Stimulated activated CD4-positive, alpha-beta T cell treated with anti-CD3 and anti-CD28 coated beads, Interleukin-1b, Interleukin-23, amount 100 ng/mL, for 4 hours (primary cell): ENCODE results near the gene PPP2R3A.

Source experiments
- DNase-seq, 2 donors: peaks; one replicate each; pipeline ENCODE4 v3.0.0-alpha.2; 2020; ENCODE audit warnings: low read depth in 2 of 2

PPP2R3A gene

DNA sequence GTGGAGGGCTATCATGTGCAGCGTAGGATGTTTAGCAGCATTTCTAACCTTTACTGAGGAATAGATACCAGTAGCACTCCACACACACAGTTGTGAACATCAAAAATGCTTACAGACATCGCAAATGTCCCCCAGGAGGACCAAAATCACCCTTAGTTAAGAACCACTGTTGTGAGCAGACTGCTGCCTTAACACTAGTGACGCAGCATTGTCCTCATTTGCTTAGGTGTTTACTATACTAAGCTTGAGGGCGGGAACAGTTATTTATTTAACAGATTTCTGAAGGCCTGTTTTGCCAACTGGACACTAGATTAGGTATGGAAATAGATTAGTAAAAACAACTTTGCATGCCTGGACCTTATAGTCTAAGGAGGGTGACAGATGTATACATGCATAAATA, 2.3 kb downstream of the PPP2R3A start:
- DNase-seq: no peak

GRCh38 chr3:135970506-135971116, 5.1 kb downstream of the PPP2R3A start:
- DNase-seq: no peak

DNA sequence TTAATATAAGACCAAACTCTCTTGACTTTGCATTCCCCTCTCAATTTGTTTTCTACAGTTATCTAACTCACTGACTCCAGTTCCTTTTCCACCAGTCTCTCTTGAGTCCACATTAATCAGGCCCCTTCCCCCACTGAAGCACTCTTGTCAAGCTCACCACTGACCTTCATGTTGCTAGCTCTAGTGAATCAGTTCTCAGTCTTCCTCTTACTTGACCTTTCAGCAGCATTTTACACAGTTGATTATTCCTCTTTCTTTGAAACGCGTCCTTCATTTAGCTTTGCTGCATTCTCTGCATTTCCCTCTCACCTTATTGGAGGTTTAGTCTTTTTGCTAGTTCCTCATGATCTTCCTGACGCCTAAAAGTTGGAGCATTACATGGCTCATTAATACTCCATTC, 8.3 kb downstream of the PPP2R3A start:
- DNase-seq: no peak

- no peak for DNase-seq
These were observed 9.5 kb downstream of the PPP2R3A start for GRCh38 chr3:135975053-135975452.

DNA sequence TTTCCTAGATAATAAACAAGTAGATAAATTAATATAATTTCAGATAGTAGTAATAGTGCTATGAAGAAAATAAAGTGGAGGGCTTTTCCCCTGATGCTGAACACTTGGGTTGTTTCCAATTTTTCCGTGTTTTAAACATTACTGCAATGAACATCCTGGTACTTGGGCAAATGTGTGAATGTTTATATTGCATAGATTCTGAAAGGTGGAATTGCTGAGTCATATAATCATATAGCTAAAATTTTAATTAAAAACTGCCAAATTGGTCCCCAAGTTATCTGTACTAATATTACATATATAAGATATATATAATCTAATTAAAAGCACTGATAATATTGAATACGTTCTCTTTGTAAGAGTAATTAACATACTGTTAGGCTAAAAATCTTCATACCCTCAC, 10.0 kb downstream of the PPP2R3A start:
- DNase-seq: no peak

- no peak for DNase-seq
These were observed 14.8 kb downstream of the PPP2R3A start for GRCh38 chr3:135980343-135980742.

DNA sequence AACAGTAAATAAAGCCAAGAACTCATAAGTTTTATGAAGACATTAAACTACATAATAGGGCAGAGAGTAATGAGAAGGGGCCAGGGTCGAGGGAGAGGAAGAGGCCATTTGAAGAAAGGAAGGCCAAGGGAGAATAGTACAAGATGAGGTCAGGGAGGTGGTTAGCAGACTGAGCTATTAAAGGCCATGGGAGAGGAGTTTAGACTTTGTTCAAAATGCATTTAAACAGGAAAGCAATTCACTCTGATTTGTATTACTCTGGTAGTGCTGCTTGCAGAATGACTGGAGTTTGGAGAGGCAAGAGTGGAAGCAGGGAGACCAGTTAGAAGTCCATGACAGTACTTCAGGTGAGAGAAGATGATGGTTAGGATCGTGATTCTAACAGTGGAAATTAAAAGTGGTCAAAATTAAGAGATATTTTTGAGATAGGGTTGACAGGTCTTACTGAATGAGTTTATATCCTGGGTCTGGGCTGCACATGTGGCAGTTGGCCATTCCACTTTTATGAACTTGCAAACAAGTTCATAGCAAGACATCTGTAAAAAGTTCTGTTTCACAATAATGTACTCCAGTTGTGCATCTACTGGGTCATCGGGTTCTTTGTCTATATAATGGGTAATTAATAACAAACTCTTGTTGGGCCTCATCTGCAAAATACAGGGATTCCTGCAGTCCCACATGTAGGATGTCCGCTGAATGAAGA, 16.3 kb downstream of the PPP2R3A start:
- no peak for DNase-seq

GRCh38 chr3:135982404-135982761, 16.9 kb downstream of the PPP2R3A start:
- DNase-seq: no peak

DNA sequence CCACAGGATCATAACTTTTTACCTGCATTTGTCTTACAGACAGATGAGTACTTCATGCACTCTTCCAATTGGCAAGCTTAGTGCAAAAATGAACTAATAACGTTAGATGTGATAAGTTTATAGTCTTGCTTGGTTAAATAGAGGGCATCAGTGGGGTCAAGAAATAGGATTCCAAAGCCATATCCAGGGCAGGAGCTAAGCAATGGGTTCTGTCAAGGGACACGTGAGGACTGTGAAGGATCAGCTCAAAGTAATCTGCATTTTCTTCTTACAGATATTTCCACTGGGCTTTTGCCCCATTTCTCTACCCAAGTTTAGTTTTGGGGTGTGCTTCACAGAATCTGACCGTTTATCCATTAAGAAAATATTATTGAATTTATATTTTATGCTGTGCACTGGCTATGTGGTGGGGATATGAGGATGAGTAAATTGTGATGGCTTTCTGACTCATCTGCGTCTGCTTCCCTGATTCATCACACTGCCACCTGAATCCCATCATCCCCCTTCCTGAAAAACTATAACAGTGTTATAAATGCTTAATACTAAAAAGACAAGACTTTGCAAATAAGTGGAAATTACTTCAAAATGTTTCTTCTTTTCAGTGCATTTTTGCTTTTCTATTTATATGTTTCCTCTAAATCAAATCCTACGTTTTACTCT, 17.5 kb downstream of the PPP2R3A start:
- DNase-seq: no peak

DNA sequence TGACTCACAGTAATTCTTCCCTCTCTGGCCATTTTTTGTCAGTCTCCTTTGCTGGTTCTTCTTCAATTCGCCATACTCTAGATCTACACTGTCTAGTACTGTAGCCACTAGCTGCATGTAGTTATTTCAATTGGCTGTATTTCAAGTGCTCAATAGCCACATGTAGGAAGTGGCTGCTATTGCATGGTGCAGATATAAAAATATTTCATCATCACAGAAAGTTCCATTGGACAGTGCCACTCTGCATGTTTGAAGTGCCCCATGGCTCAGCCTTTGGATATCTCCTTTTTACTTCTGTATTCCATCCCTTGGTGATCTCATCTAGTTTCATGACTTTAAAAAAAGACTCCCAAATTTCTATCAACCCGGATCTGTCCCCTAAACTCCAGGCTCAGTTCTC, 22.1 kb downstream of the PPP2R3A start:
- no peak for DNase-seq

- no peak for DNase-seq
These were observed 23.7 kb downstream of the PPP2R3A start for GRCh38 chr3:135989242-135989641.

DNA sequence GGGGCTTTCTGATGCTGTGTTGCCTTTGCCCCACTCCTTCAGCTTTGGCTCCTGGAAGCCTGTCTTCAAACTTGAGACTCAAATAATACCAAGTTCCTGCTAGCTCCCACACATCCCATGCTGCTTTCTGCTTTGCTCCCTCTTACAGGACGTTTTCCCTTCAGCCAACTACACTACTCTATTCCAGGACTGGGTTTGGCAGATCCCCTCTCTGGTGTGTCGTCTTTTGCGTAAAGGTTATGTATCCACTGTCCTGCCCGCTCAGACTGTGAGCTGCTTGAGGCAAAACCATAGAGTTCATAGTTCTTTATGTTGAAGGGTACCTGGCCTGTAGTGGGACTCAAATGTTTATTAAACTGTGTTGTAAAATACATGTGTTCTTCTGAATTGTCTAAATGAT, 25.4 kb downstream of the PPP2R3A start:
- DNase-seq: no peak

DNA sequence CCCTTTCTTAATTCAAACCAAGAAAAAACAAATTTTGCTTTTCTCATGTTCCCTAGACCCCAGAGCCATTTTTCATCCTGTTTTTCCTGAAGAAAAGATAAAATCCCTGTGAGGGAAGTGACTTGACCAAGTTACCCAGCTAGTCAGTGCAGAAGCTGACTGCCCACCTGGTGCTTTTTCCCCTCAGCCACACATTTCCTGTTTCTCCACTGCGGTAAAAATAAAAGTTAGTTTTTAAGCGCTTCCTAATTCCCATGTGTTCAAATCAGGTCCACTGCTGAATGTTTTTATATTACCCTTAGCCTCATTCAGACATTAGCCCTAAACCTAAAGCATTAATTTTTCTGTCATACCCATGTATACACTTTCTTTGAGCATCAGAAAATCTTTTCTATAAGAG, 26.1 kb downstream of the PPP2R3A start:
- no peak for DNase-seq

GRCh38 chr3:135992072-135992471, 26.5 kb downstream of the PPP2R3A start:
- no peak for DNase-seq

GRCh38 chr3:135994708-135995337, 29.3 kb downstream of the PPP2R3A start:
- no peak for DNase-seq

DNA sequence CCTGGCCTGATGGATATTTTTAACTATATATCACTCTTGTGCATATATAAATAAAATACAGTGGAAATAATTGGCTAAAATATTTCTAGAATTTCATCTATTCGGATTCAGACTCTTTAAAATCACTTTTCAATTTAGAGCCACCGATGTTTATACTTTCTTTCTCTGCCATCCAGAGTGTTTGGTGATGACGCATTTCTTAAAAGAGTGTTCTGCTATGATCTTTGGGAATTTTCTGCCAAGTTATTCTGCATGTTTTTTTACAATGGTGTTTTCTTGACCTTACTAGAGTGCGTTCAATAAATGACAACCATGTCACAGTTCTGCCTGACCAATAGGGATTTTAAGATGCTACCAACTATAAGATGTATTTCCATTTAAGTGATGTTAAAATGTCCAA, 30.2 kb downstream of the PPP2R3A start:
- DNase-seq: no peak

DNA sequence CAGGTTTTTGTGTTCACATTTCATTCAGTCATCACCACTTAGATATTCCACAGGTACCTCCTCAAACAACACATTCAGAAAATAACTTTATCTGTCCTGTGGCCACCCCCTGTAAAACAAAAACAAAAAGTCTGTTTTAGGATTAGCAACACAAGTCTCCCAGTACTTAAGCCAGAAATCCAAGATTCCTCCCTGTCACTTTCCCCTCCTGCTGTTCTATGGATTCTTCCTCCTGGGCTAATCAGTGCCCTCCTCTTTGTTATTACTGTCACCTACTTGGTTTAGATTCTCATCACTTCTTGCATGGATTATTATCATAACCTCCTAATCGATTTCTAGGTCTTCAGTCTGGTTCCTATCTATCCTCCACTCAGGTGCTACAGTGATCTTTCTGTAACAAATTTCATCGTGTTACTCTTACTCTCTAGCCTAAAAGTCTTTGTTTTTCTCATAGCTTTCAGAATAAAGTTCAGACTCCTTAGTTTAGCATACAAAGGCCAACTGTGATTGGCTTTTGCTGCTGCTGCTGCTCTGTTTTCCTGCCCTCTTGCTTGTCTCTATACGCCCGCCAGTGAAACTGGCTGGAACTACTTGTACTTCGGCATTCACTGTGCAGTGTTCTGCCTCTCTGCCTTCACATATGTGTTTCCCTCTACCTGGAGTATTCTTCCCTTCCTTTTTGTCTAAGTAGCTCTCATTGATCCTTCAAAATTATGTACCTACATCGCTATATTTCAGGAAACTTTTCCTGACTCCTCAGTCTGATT, 32.2 kb downstream of the PPP2R3A start:
- DNase-seq: no peak

DNA sequence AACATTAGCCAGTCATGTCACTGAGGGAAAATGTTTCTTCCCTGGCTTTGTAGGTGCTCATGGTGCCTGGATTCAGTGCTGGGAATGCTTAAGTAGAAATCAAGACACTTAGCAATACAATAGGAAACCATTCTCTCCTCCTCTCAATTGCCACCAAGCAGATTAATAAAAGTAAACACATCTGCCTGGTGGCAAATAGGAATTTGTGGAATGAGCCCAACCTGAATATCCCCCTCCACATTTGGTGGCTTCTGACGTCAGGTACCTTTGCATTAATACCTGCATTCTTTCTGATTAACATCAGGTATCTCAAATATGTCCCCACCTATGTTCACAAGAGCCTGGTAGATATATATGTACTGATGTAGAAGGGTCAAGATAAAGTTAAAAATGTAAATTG, 42.7 kb downstream of the PPP2R3A start:
- no peak for DNase-seq

DNA sequence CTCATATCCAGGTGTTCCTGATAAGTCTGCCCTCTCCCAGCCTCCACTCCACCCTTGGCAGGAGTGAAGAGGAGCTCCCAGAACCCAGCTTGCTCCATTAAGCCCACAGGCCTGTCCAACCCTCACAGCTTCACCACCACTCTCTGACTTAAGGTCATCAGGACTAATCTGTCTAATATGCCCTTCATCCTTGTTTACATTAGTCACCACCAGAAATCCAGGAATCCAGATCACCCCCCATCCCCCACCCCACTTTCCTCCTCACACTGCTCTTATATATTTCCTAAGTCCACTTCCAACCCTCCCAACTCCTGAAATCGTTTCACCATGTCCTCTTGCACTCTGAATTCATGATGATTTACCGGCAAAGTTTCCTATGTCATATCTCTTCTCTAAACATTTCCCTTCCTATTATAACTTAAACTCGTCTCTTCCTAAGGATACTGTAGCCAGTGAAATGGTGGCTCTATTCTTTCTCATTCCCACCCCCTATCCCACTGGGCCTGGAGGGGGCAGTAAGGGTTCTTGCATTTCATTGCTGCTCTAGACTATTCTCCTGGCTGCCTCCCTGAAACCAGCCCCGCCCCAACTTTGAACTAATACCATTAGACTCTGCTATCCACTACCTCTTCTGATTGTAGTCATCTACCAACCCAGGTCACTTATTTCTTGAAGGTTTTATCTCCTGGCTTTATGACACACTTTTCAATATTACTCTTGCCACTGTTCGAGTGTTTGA, 43.4 kb downstream of the PPP2R3A start:
- DNase-seq: no peak

DNA sequence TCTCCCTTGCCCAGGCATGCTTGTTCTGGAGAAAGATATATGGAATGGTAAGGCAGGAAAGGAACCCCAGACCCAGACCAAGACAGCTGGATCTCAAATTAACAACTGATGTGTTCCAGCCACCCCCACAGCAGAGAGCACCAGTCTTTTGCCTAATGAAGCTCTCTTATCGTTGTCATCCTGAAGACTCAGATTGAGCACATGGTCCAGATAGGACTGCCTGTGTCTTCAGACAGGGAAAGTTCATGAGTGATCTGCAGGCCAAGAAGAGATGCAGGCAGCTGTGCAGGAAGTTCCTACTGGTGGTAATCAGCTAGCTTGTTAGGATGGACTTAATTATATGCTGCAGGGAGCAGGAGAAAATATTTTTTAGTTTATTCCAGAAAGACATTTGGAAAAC, 53.3 kb downstream of the PPP2R3A start:
- no peak for DNase-seq

DNA sequence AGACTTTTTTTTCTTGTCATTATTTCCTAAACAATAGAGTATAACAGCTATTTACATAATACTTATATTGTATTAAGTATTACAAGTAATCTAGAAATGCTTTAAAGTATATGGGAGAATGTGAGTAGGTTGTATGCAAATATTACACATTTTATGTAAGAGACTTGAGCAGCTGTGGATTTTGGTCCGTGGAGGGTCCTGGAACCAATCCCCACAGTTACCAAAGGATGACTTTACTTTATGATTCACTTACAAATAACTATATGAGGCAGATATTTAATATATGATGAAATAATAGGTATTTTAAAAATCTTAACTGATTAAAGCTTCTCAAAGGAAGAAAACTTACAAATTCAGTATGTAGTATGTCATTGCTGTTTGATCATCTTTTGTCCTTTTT, 56.3 kb downstream of the PPP2R3A start:
- no peak for DNase-seq
